Effector memory CD4-positive, alpha-beta T cell (primary cell): ENCODE data around the gene NBDY.
"Not testable (repeated sequence)": the region's sequence is repeated elsewhere in the genome, so short reads cannot be mapped to it uniquely, and the experiment has no call there.

ENCODE experiments used
- DNase-seq, 3 donors: peaks; one replicate each; pipeline ENCODE4 v3.0.0-alpha.2; 2020
- H3K27ac ChIP-seq: 2 replicates; pipeline ENCODE4 v1.7.0; 2013; ENCODE audit warnings: mild to moderate bottlenecking, low read length, moderate library complexity; ENCODE audit not compliant: insufficient read depth, poor library complexity, severe bottlenecking
- H3K27me3 ChIP-seq: replicated peaks from 2 replicates; pipeline ENCODE4 v1.7.0; 2013; ENCODE audit warnings: mild to moderate bottlenecking, low read length; ENCODE audit not compliant: insufficient read depth, control insufficient read depth, poor library complexity, severe bottlenecking
- H3K36me3 ChIP-seq: 2 replicates; pipeline ENCODE4 v1.7.0; 2013; ENCODE audit warnings: mild to moderate bottlenecking, low read length, moderate library complexity; ENCODE audit not compliant: control insufficient read depth, insufficient read depth
- H3K4me1 ChIP-seq: 2 replicates; pipeline ENCODE4 v1.7.0; 2013; ENCODE audit warnings: low read length, mild to moderate bottlenecking; ENCODE audit not compliant: control insufficient read depth, insufficient read depth, poor library complexity, severe bottlenecking
- H3K4me3 ChIP-seq: 2 replicates; pipeline ENCODE4 v1.7.0; 2013; ENCODE audit warnings: low read length, low read depth, mild to moderate bottlenecking; ENCODE audit not compliant: insufficient read depth, poor library complexity, severe bottlenecking
- H3K9me3 ChIP-seq: 2 replicates; pipeline ENCODE4 v1.7.0; 2013; ENCODE audit warnings: mild to moderate bottlenecking, low read length, moderate library complexity; ENCODE audit not compliant: control insufficient read depth

The NBDY gene

DNA sequence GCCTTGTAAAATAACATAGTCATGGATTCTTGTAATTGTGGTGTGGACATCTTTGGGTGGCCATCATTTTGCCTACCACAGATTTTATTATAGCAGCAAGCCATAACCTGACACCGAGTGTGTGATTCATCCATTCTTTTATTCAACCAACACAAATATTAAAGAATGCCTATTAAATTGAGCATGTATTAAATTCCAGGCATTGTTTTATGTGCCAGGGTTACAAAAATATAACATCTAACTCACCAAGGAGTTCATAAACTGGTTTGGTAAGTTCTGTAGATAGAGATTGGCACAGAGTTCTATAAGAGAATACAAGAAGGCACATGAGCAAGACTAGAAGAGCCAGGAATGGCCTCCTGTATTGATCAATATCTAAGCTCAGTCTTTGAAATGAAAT is 18.0 kb downstream of the NBDY start:
- Histone ChIP-seq H3K4me1 (no peaks in the 10 kb centered on the region), H3K27ac (no peak overlapping the region), H3K36me3 (no peaks in the 10 kb centered on the region), H3K27me3 (no peaks in the 10 kb centered on the region), H3K9me3 (no peaks in the 10 kb centered on the region), H3K4me3 (no peak overlapping the region)
- no peak for DNase-seq

- DNase-seq, result no peak
These were observed 22.0 kb downstream of the NBDY start for GRCh38 chrX:56751071-56751470.

GRCh38 chrX:56757327-56757726 is 28.3 kb downstream of the NBDY start:
- no peak for DNase-seq
- Histone ChIP-seq H3K4me1 (peaks cover 12% of the 10 kb centered on the region), H3K36me3 (no peaks in the 10 kb centered on the region), H3K9me3 (no peaks in the 10 kb centered on the region), H3K27me3 (no peaks in the 10 kb centered on the region), H3K27ac (no peak overlapping the region), H3K4me3 (no peak overlapping the region)

More at GRCh38 chrX:56751071-56751470, 22.0 kb downstream of the NBDY start:
- Histone ChIP-seq H3K36me3 (no peaks in the 10 kb centered on the region), H3K9me3 (no peaks in the 10 kb centered on the region), H3K4me1 (peaks cover 5% of the 10 kb centered on the region), H3K4me3 (no peak overlapping the region), H3K27me3 (no peaks in the 10 kb centered on the region), H3K27ac (no peak overlapping the region)

- Histone ChIP-seq H3K9me3 (no peaks in the 10 kb centered on the region), H3K36me3 (no peaks in the 10 kb centered on the region), H3K4me3 (no peak overlapping the region), H3K27me3 (no peaks in the 10 kb centered on the region), H3K27ac (no peak overlapping the region), H3K4me1 (peaks cover 19% of the 10 kb centered on the region)
- DNase-seq, result no peak
These were observed 29.4 kb downstream of the NBDY start for GRCh38 chrX:56758456-56758855.

DNA sequence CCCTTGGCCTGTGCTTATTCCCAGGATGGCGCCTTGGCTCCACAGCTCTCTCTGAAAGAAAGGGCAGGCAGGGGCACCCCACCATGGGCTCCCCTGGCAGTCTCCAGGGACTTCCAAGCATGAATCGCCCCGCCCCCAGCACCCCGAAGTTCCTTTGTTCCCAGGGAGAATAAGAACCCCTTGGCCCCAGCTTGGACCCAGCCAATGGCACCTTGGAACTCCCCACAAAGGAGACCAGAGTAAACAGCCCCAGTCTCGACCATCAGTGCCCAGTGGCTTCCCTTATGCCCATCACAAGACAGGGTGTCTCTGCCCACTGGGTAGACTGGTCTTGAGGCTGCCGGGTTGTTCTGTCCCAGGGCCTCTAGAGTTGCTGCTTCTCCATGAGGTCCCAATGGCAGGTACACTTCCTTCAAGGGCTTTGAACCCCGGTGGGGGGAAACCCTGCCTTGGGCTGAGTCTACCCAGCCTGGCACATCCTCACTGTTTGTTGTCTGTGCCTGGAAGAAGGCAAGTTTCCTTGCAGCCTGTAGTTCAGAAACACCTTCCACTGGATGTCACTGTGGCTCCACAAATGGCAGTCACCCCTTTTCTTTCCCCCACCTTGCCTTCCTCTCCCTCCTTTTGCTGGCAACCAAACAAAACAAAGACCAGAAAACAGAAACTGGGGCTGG is 30.8 kb downstream of the NBDY start:
- no peaks in the 10 kb centered on the region for H3K27me3 ChIP-seq
- H3K4me1 ChIP-seq, result peaks cover 22% of the 10 kb centered on the region
- DNase-seq, result no peak
- H3K36me3 ChIP-seq, result no peaks in the 10 kb centered on the region
- H3K27ac ChIP-seq, result no peak overlapping the region
- H3K9me3 ChIP-seq, result no peaks in the 10 kb centered on the region
- H3K4me3 ChIP-seq, result no peak overlapping the region

- Histone ChIP-seq H3K4me1 (peaks cover 29% of the 10 kb centered on the region), H3K27ac (peak overlapping the region; percentile 1)
- not testable (repeated sequence) for H3K9me3 ChIP-seq, DNase-seq, H3K36me3 ChIP-seq, H3K27me3 ChIP-seq, H3K4me3 ChIP-seq
These were observed 31.5 kb downstream of the NBDY start for GRCh38 chrX:56760410-56761124.

GRCh38 chrX:56761167-56761566 is 32.1 kb downstream of the NBDY start:
- no peaks in the 10 kb centered on the region for H3K27me3 ChIP-seq
- H3K9me3 ChIP-seq, result no peaks in the 10 kb centered on the region
- no peak overlapping the region for H3K27ac ChIP-seq
- H3K36me3 ChIP-seq, result no peaks in the 10 kb centered on the region
- no peak for DNase-seq
- H3K4me1 ChIP-seq, result peaks cover 33% of the 10 kb centered on the region
- H3K4me3 ChIP-seq, result no peak overlapping the region

- Histone ChIP-seq H3K36me3 (no peaks in the 10 kb centered on the region), H3K4me3 (peak overlapping the region; percentile 17), H3K9me3 (no peaks in the 10 kb centered on the region), H3K4me1 (peaks cover 33% of the 10 kb centered on the region), H3K27ac (peak overlapping the region; percentile 48), H3K27me3 (no peaks in the 10 kb centered on the region)
- DNase-seq, result no peak
These were observed 33.2 kb downstream of the NBDY start for GRCh38 chrX:56762220-56762619.

- Histone ChIP-seq H3K36me3 (no peaks in the 10 kb centered on the region), H3K9me3 (no peaks in the 10 kb centered on the region), H3K27ac (peak overlapping the region; percentile 78), H3K4me3 (peak overlapping the region; percentile 17), H3K4me1 (peaks cover 31% of the 10 kb centered on the region), H3K27me3 (no peaks in the 10 kb centered on the region)
- no peak for DNase-seq
These were observed 33.9 kb downstream of the NBDY start for GRCh38 chrX:56762707-56763555.
